Skin epidermis (tissue), 12 donors: ENCODE results near the gene ST7.
"Not testable (repeated sequence)": the region's sequence is repeated elsewhere in the genome, so short reads cannot be mapped to it uniquely, and the experiment has no call there.

ENCODE experiments used
- H3K27ac ChIP-seq, 21 experiments: fragments of 200-600 bp; sonication (generic) in 11 of 21; one replicate each; pipeline ENCODE4 v1.5.0; 2020; ENCODE audit warnings: mild to moderate bottlenecking in 3 of 21, inconsistent platforms in 2 of 21, moderate library complexity in 2 of 21
- H3K4me3 ChIP-seq, 7 experiments: fragments of 200-600 bp; sonication (generic) in 2 of 7; one replicate each; pipeline ENCODE4 v1.5.0; 2020; ENCODE audit warnings: inconsistent platforms in 2 of 7, mild to moderate bottlenecking in 2 of 7, moderate library complexity in 1 of 7

ST7 gene

DNA sequence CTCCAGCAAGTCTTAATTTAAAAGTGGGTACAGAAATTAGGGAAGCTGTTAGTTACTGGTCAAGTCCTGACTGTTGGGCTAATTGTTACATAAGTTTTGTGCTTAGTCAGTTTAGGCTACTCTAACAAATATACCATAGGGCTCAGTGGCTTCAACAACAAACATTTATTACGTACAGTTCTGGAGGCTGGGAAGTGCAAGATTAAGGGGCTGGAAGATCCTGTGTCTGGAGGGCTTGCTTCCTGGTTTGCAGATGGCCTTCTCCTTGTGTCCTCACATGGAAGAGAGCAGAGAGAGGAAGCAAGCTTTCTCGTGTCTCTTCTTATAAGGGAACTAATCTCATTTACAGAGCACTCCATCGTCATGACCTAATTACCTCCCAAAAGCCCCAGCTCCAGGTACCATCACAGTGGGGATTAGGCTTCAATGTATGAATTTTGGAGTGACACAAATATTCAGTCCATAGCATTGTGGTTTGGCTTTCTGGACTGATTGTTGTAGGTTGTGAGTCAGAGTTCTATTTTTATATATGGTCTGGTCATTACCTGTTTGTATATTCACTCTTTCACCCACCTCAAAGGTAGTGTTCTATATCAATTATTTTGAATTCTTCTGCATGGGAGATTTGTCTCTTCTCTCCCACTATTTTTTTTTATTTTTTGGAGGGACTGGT lies 17.1 kb downstream of the ST7 start:
- H3K27ac ChIP-seq = no peak overlapping the region
- H3K4me3 ChIP-seq = no peak overlapping the region

DNA sequence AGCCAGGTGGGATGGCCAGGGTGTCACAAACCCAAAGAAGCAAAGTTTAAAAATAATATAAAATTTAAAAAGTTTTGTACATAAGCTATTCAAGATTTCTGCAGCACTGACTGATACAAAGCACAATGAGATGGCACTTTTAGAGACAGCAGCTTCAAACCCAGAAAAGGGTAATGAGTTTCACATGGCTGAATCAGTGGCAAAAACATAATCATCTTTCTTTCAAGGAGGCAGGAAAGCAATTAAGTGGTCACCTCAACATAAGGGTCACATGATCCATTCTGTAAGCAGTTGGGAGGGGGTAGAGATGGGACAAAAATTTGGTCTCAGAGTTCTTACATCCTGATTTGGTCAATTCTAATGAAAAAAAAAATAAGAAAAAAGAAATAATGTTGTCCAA lies 17.9 kb downstream of the ST7 start:
- H3K4me3 ChIP-seq, H3K27ac ChIP-seq: not testable (repeated sequence)

DNA sequence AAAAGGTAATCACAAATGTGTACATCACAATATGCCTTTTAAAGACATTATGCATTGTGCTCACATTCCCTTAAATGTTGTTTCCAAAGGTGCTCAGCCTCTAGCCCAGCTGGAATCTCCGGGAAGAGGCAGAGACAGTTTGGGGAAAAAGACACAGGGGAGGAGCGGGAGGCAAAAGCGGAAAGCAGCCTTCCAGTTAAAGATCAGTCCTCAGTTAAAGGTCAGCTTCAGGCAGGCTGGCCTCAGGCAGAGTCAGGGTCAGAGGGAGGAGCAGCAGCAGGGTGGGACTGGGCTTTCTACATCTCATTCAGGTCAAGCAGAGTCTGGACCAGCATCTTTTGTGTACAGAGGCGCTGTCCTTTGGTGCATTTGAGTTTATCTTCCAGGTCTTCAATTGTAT lies 18.6 kb downstream of the ST7 start:
- Histone ChIP-seq H3K27ac (no peak overlapping the region), H3K4me3 (no peak overlapping the region)

DNA sequence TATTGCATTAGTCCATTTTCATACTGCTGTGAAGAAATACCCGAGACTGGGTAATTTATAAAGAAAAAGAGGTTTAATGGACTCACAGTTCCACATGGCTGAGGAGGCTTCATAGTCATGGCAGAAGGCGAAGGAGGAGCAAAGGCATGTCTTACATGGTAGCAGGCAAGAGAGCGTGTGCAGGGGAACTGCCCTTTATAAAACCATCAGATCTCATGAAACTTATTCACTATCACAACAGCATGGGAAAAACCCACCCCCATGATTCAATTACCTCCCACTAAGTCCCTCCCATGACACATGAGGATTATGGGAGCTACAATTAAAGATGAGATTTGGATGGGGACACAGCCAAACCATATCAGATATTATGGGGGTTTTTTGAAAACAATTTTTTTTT lies 21.7 kb downstream of the ST7 start:
- H3K4me3 ChIP-seq, H3K27ac ChIP-seq: not testable (repeated sequence)

DNA sequence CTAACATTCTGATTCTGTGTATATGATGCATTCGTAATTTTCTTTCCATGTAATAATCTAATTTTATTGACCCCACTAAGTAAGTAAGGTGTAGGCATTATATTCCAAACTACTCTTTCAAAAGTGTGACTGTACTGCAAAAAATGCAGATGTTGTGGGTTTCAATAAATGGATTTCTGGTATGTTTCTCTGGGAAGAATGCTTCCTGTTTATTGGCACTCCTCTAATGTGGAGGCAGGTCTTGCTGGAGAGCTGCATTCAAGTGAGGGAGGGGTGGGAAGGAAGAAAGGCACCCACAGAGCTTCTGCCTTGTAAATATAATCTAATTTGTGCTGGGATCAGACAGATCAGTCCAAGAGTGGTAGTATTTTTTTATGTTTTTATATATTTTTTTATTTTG lies 23.9 kb downstream of the ST7 start:
- Histone ChIP-seq H3K4me3 (no peak overlapping the region), H3K27ac (no peak overlapping the region)

DNA sequence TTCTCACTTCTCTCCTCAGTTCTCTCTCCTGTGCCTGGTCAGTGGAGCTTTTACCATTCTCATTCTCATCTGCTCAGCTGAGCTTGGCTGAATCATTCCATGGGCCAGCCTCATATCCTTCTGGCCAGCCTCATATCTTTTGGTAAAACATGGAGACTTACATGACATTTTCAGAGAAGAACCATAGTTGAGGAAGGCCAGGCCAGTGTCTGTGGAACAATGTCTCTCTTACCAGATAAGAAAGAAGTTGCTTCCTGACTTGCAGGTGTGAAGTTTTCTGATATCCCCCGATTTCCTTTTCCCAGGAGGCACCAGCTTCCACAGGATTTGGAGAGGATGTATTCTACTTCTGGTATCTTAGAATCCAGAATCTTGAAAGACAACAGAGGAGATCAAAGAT lies 24.7 kb downstream of the ST7 start:
- H3K27ac ChIP-seq = no peak overlapping the region

DNA sequence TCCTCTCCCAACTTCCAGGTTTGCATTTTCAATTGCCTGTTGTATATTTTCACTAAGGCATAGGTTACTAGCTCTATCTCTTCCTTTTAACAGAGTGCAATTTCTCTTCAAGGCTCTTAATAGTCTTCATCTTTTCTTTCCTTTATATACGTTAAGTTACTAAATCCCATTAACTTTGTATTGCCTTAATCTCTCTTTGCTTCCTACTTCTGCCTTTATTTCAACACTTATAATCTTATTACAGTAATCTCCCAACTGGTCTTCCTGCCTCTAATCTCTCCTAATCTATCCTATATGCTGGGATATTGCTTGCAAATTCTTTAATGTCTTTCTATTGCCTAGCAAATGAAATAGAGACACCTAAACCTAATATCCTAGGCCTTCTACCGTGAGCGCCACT lies 26.1 kb downstream of the ST7 start:
- H3K4me3 ChIP-seq = no peak overlapping the region
- H3K27ac ChIP-seq = no peak overlapping the region

More for the DNA sequence above, 24.7 kb downstream of the ST7 start:
- no peak overlapping the region for H3K4me3 ChIP-seq

DNA sequence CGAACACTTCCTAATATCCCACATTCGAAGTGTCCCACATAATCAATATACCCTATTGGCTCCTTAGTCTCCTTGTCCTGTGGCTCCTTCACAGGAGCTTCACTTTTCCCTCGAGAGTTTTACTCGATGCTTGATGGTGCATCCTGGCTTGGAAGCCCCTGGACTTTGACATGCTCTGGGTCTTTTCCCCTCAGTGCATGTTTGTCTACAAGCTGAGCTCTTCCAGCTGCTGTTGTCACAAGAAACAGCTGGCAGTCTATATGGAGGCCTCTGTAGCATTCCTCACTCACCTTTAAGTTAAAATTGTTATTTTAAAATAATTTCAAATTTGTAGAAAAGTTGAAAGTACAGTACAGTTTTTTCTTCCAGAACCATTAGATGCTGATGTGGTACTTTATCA lies 27.1 kb downstream of the ST7 start:
- Histone ChIP-seq H3K27ac (no peak overlapping the region), H3K4me3 (no peak overlapping the region)

DNA sequence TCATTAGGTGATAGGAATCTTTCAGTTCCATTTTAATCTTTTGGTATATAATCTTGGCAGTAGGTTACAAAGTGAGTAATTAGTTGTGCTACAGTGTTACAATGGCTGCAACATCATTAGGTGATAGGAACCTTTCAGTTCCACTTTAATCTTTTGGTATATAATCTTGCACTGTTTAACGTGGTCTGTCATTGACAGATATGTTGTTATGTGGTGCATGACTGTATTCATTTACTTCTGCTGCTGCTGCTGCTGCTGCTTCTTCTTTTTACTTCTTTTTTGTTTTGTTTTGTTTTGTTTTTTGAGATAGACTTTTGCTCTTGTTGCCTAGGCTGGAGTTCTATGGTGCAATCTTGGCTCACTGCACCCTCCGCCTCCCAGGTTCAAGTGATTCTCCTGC lies 28.6 kb downstream of the ST7 start:
- Histone ChIP-seq H3K27ac (no peak overlapping the region), H3K4me3 (no peak overlapping the region)

DNA sequence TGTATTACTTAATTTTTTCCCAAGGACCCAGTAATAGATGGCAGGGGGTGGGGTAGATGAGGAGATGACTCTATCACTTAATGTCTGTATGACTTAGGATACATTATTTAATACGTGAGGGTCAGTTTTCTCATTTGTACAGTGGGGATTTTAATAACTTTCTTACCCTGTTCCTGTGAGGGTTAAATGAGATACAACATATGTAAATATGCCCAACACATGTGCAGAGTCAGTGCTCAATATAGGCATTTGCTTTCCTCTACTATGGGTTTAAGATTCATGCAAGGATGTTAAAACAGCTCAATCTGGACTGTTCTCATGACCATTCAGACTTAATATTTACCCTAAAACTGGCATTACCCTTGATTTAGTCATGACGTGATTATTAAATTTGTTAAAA lies 31.2 kb downstream of the ST7 start:
- Histone ChIP-seq H3K27ac (no peak overlapping the region), H3K4me3 (no peak overlapping the region)

DNA sequence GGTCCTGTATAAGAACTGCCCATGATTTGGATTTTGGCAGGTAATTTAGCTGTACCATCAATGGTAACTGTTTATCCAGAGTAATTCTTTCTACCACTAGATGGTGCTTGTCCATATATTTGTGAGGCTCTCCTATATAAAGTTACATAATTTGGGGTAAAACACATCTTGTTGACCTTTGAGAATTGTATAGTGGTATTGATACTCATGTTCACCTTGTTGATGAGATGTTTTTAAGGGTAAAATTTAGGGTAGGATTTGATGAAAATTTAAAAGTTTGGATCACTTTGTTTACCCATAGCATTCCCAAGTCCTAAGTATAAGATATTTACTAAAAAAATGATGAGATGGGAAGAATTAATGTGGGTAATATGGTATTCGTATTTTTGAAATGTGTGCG lies 31.6 kb downstream of the ST7 start:
- Histone ChIP-seq H3K27ac (no peak overlapping the region), H3K4me3 (no peak overlapping the region)

DNA sequence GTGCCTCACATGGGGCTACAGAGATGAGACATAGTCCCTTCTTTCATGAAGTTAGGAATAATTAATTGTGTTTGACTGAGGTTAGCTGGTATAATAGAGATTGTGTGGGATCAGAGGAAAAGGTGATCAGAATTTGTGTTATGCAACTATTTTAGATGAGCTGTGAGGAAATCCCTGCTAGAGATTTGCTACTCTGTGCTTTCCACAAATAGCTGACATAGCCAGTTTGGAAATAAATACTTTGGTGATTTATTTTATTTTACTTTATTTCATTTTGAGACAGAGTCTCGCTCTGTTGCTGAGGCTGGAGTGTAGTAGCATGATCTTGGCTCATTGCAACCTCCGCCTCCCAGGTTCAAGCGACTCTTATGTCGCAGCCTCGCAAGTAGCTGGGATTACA lies 32.3 kb downstream of the ST7 start:
- Histone ChIP-seq H3K4me3 (no peak overlapping the region), H3K27ac (no peak overlapping the region)

DNA sequence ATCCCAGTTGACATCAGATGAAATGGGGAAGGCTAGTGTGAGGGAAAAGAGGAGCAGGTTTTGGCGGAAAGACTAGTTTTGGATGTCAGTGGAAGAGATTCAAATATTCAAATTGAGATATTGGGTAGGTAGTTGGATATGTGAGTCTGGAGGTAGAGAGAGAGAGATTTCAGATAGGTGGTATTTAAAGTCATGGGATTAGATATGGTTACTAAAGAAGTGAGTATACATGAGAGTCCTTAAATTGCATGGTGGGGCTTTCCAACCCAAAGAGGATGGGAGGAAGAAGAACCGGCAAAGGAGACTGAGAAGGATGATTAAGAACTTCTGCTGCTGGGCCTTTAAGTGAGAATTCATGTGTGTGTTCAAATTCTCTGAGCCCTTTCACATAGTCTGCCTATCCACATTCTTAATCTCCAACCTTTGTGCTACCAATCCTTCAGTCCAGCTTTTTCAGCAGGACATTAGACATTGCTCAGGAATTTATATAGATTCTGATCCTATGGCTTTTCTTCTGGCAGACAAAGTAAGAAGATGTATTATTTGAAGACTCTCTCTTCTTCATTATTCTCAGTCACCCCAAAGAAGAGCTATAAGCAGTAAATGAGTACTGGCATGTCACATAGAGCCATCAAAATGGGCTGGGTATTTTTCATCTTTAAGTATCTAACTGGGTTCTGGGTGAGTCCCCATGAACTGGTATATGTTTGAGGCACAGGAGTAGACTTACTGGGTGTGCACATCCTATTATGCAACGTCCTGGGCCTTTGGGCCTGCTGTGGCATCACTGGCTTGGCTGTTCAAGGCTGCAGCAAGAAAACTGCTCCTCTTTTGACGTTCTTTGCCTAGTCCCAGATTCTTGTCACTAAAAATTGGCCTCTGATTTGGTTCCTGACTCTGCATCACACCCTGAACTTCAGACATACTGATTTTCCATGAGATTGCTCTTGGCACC lies 33.6 kb downstream of the ST7 start:
- Histone ChIP-seq H3K27ac (no peak overlapping the region), H3K4me3 (no peak overlapping the region)

DNA sequence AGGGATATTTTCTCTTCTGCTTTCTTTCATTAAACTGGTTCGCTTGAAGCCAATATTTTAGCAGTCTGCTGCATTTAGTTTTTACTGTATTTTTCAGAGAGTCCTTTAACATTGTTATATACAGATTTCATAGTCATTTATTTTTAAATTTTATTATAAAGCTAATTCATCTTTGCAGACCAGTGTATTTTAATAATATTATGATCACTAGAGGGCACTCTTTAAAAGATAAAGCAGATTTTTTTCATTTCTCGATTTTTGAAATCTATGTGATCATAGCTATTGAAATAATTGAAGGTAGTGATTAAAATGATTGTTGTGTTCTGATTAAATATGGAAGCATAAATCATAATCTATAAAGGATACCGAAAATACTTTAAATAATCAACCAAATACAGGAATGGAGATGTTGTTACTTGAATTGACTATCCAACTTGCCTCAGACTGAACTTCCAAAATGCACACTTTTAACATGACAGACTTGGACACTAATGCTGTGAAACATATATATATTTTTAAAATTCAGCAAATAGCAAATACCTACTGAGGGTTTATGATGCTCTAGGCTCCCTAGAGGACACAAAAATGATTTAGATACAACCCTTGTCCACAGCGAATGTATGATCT lies 35.2 kb downstream of the ST7 start:
- Histone ChIP-seq H3K4me3 (no peak overlapping the region), H3K27ac (no peak overlapping the region)

DNA sequence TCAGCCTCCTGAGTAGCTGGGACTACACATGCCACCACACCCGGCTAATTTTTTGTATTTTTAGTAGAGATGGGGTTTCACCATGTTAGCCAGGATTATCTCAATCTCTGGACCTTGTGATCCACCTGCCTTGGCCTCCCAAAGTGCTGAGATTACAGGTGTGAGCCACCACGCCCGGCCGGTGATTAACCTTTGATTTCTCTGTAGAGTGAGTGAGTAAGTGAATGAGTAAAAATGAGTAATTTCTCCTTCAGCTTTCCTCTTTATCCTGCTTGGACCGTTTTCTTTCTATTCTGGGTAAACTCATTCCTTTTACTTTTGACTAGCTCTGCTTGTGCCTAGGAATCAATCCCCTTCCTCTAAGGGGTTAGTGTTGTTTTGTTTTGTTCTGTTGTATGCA lies 36.8 kb downstream of the ST7 start:
- Histone ChIP-seq H3K27ac (no peak overlapping the region), H3K4me3 (no peak overlapping the region)

DNA sequence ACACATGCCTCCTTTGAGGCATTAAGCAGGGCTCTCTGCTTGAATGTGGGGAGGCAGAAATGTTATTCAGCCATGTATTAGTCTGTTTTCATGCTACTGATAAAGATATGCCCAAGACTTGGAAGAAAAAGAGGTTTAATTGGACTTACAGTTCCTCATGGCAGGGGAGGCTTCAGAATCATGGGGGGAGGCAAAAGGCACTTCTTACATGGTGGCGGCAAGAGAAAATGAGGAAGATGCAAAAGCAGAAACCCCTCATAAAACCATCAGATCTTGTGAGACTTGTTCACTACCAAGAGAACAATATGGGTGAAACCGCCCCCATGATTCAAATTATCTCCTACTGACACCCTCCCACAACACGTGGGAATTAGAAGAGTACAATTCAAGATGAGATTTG lies 37.9 kb downstream of the ST7 start:
- Histone ChIP-seq H3K4me3 (no peak overlapping the region), H3K27ac (no peak overlapping the region)

DNA sequence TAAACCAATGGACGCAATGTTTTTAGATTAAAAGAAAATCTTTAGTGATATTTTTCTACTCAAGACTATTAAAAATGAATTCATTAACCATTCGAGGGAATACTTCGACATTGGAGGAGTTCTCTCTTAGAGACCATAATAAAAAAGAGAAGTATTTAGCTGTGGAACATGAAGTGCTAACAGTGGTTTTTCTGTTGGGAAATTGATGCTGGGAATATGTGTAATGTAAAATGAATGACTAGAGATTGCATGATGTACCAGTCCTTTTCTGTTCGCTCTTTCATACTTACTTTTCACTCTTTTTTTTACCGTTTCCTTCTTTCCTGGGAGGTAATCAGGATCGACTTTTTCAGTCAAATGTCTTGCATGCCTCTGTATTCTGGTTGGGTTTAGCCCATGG lies 41.3 kb downstream of the ST7 start:
- Histone ChIP-seq H3K27ac (no peak overlapping the region), H3K4me3 (no peak overlapping the region)

DNA sequence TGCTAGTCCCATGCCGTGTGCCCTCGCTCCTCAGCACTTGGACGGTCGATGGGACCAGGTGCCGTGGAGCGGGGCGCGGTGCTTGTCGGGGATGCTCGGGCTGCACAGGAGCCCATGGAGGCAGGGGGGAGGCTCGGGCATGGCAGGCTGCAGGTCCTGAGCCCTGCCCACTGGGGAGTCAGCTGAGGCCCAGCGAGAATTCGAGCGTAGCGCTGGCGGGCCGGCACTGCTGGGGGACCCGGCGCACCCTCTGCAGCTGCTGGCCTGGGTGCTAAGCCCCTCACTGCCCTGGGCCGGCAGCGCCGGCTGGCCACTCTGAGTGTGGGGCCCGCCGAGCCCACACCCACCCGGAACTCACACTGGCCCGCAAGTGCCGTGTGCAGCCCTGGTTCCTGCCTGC lies 44.7 kb downstream of the ST7 start:
- Histone ChIP-seq H3K27ac (no peak overlapping the region), H3K4me3 (no peak overlapping the region)

DNA sequence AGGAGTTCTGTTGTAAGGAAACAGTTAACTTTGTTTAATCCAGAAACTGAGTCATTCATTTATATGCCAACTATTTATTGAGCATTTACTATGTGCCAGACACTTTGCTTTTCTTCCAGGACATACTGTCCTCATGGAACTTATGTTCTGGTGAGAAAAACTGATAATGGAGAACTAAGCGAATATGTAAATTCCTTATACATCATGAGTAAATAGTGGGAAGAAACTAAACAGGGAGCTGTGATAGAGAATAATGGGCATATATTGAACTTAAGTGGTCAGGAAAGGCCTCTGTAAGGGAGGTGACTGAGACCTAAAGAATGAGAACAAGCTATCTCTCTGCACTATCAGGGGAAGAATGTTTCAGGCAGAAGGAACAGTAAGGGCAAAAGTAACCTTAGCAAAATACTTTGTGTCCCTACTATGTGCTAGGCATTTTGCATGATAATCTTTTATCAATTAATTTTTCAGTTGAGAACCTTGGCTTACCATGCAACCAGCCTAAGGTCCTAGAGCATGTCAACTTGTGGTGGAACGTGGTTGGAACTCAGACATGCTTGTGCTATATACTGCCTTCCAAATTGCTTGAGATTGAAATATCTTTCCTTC lies 45.4 kb downstream of the ST7 start:
- Histone ChIP-seq H3K4me3 (no peak overlapping the region), H3K27ac (no peak overlapping the region)

DNA sequence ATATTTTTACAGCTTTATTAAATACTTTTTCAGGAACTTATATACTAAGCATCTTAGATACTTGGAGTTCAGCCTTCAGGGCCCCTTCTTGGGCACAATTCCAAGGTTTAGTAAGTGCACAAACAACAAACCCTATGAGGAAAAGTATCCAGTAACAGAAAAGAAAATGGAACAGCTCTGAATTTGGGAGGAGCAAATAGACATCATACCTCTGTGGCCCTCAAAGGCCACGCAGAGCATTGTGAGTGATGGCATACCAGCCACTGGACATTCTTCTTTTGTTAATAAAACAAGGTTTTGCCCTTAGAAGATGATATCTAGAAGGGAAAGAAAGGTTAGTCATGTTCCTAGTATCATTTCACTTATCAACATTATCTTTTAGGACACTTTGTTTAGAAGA lies 46.0 kb downstream of the ST7 start:
- H3K4me3 ChIP-seq = no peak overlapping the region
- no peak overlapping the region for H3K27ac ChIP-seq

DNA sequence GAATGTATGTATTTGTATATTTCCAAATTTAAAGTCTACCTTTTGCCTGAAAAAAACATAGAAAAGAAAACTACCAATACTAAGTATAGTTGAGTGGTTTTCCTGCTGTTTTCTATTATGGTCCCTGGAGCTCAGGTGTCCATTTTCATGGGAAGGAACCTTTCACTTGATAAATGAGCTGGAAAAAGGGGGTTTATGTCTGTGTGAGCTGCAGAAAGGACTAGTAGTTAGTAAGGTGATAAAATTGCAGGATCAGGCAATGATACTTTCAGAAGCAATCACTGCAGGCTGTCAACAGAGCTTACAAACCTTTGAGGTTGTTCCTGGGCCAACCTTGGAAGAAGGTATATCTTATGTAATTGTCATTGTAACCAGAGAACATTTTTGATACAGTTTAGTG lies 48.0 kb downstream of the ST7 start:
- no peak overlapping the region for H3K4me3 ChIP-seq
- H3K27ac ChIP-seq = no peak overlapping the region
